ENCODE results near the gene PDE4D.
"Not testable (repeated sequence)": the region's sequence is repeated elsewhere in the genome, so short reads cannot be mapped to it uniquely, and the experiment has no call there.

The PDE4D gene

DNA sequence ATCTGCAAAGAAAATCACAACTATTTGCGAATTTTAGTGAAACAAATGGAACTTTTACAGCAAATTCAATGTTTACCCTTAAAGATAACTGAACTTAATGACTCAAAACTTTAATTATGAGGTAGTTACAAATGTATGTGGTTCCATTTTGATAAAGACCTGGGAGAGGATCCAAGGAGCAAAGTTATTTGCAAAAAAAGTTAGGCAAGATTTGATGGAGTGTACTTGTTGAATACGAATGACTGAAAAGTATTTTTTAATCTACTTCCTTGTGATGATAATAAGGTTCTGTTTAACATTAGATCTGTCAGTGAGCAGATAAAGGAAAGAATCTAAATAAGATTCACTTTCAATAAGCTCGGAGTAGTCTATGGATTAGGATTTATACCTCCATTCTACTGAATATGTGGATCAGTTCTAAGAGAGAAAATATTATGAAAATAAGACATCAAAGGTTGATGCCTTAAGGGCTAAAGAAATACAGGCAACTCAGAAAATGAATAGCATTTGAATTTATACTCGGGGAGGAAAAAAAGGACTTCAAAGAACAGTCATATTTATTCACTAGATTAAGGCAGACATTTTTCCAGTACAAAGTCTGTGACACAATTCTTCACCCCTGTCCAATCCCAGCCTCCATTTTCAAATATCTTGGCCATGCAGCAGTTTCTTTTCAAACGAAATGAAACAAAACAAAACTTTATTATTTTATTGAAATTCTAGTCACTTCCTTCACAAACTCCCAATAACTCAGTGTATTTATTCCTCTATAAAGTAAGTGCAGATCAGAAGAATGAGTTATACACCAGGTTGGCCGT is 199.8 kb downstream of the PDE4D start:
- no peak for DNase-seq

- no peak for DNase-seq
These were observed 207.7 kb downstream of the PDE4D start for GRCh38 chr5:59685793-59686192.

DNA sequence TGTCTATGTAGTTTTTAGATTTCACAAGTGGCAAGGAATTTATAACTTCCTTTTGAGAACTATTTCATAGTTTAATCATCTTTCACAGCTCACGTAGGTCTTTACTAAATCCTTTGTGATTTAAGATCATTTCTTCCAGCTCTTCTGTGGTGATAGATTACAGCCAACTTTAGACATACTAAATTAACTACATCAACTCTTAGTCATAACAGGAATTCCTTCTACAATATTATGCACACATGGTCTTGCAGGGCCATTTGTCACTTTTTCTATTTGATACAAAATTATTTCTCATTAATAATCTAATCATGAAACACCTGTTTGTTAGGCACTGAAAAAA is 208.4 kb downstream of the PDE4D start:
- DNase-seq, result no peak

DNA sequence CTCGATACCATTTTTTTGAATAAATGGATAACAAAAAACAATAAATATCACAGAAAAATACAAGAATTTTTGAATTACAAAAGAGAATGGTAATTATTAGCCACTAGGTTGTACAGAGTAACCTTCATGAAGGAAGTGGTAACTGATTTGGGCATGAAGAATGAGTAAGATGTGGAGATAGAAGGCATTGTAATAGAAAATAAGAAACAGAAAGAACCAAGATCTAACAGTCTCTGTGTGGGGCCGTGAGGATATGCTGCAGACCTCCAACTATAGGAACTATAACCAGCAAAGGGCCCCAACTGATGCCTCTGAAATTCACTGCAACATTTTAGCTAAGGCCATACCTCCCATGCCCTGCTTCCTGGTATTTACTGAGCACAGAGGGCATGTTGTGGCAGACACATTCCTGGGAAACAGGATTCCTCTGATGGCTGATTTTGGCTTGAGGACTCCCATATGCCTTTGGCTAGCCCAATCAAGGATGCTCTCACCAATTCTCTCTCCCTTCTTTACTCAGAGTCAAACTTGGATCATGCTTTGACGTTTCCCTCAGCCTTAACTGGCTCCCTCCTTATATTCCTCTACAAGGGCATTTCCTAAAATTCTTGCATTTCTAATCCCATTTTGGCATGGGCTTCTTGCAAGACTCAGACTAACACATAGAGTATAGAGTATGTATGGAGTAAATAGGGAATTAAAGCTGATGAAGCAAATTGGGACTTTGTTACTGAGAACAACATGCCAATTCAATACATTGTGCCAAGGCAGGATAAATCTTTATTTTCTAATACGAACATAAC is 208.9 kb downstream of the PDE4D start:
- DNase-seq, result no peak

DNA sequence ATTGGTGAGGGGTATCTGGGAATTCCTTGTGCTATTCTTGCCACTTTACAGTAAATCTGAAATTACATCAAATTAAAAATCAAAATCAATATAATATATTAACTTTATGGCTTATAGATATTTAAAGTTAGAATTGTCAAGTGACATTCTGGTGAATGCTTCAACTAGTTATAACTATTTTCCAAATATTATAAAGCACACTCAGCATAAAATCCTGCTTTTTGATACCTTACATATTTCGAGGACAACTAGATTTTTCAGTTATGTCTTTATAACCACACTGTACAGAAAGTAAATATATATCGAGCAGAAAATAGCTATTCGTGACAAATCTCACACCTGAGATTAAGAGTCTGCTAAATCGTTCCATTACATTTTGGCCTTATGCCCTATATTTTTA is 210.2 kb downstream of the PDE4D start:
- no peak for DNase-seq

- no peak for DNase-seq
These were observed 211.0 kb downstream of the PDE4D start for GRCh38 chr5:59682542-59682941.

DNA sequence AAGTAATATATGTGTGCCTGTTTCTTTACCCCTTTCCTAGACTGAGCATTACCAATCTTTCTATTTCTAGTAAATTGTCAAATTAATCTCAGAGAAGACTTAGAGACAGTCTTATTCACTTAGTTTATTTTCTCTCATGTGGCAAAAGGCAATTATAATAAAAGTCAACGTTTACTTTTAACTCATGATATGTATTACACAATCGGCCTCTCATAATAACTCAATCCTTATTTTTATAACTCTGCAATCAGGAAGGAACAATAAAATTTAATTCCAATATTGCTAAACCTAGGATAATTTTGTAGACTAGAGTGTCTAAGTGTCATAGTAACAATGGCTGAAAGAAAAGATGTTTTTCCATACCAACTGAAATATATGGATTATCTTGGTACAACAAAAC is 214.6 kb downstream of the PDE4D start:
- DNase-seq, result no peak

- DNase-seq, result no peak
These were observed 218.8 kb downstream of the PDE4D start for GRCh38 chr5:59674763-59675162.

GRCh38 chr5:59673438-59674058 is 220.0 kb downstream of the PDE4D start:
- no peak for DNase-seq

- no peak for DNase-seq
These were observed 227.0 kb downstream of the PDE4D start for GRCh38 chr5:59666440-59667068.

- not testable (repeated sequence) for DNase-seq
These were observed 227.7 kb downstream of the PDE4D start for GRCh38 chr5:59665832-59666203.

DNA sequence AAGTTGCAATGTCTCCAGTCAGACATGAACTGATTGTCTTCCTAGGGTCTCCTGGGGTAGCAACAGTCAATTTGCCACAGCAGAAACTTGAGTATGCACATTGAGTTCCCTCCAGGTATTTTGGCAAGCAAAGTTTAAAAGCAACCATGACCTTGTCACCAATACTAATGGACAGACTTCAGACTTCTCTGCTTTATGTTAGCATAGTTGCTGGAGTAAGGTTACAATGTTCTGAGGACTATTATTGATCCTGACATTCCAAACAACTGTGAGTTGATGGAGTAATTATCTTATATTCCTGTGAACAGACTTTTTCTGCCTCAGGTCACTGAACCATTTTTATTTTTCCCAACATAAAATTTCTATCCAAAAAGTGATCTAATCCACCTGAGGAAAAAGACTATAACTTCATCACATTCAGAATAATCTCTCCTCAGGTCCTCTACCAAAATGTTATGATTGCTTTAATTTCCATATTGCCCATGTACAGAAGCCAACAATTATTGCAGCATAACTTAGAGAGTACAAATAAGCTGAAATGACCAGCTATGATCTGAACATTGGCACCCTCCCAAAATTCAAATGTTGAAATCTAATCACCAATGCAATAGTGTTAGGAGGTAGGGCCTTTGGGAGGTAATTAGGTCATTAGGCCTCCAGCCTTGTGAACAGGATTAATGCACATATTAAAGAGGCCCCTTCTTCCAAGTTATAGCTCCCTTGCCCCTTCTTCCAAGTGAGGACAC is 228.3 kb downstream of the PDE4D start:
- no peak for DNase-seq

DNA sequence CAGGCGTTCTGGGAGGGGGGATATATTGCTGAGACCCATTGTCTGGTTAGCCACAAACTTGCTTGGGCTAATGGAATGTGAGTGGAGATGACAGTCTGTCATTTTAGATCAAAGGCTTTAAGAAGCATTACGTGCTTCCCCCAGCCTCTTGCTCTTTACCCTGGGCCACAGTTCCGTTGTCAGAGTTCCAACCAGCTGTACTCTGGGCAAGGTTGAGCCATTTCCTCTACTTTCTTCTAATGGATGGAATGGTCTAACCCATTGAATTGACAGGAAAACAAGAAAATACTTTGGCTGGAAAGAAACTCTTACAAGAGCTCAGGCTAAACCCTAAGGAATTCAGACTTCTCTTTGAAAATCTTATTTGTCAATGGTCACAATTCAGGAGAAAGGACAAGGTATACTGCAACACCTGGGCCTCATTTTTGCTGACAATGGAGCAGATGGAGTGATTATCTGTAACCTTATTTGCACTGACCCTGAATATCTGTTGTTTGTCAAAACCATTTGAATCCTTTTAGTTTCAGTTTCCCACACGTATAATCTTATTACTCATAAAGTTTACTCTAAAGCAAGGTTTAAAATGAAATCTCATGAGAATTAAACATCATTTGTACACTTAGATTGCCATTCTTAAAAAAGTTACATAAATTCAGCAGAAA is 231.4 kb downstream of the PDE4D start:
- no peak for DNase-seq

GRCh38 chr5:59661311-59661710 is 232.2 kb downstream of the PDE4D start:
- DNase-seq, result no peak

- DNase-seq, result no peak
These were observed 232.8 kb downstream of the PDE4D start for GRCh38 chr5:59660737-59661136.

- no peak for DNase-seq
These were observed 236.9 kb downstream of the PDE4D start for GRCh38 chr5:59656351-59657254.

- DNase-seq, result no peak
These were observed 237.7 kb downstream of the PDE4D start for GRCh38 chr5:59655693-59656309.

DNA sequence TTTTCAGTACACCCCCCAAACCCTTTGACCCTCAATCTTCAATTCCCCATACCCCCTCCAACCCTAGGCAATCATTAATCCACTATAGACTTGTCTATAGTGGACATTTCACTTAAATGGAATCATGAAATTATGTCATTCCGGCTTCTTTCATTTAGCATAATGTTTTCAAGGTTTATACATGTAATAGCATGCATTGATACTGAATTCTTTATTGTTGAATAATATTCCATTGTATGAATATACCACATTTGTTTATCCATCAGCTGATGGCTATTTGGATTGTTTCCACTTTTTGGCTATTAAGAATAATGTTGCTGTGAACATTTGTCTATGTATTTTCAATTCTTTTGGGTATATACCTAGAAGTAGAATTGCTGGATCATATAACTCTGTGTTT is 238.8 kb downstream of the PDE4D start:
- DNase-seq, result no peak

DNA sequence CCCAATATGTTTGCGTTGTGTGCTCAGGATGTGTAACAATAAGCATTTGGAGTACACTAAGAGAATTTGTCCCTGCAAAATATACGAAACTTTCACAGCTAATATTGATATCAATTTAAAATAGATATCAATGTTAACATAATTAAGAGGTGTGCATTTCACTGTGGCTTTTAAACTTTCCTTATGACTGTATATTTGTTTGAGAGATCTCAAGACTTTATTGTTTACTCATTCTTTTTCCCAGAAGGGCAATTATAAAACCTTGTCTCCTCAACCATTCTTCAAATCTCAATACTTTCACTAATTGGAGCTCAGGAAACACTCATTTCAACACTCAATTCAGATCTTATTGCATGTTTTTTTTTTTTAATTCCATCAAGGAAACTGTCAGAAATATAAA is 241.1 kb downstream of the PDE4D start:
- DNase-seq, result no peak

Data from DMS79 (cell line).